DND-41 (cell line): ENCODE measurements around the gene RPN2.

Experiments
- CTCF ChIP-seq: IDR thresholded peaks from 2 replicates; pipeline ENCODE4 v1.5.1; 2012; ENCODE audit warnings: borderline replicate concordance, low read length, moderate library complexity, mild to moderate bottlenecking; ENCODE audit not compliant: poor library complexity, severe bottlenecking; ENCODE audit errors: extremely low read depth
- EZH2 ChIP-seq: IDR thresholded peaks from 3 replicates; pipeline ENCODE4 v1.6.1; 2012; ENCODE audit warnings: borderline replicate concordance, low read depth, mild to moderate bottlenecking, moderate library complexity, low read length, inconsistent platforms; ENCODE audit not compliant: severe bottlenecking

GRCh38 chr20:37223053-37223452 lies 43.9 kb downstream of the RPN2 start:
- TF ChIP-seq CTCF, result no peak
- no peak for TF ChIP-seq EZH2
